Activated T-helper 2 cell treated with anti-CD3 and anti-CD28 coated beads, Interferon-gamma antibody, Interleukin-2, Interleukin-4, amounts not matched to agents 10 μg/mL and 5 μg/mL and 100 μg/mL, durations not matched to agents 14 hours and 24 hours and 36 hours (primary cell): Measurements from ENCODE around the gene ZNF593OS. TPM values are rescaled to one million over a fixed set of nuclear protein-coding genes. Genes with fewer than 3 reads are reported as not detected.

Source experiments
- DNase-seq: peaks from one replicate; pipeline ENCODE4 v3.0.0; 2021; ENCODE audit warnings: low spot score
- H3K27ac Mint-ChIP-seq: one replicate; pipeline ENCODE4 v1.8.0; 2021; ENCODE audit warnings: mixed read lengths
- H3K27me3 Mint-ChIP-seq: one replicate; pipeline ENCODE4 v1.8.0; 2021; ENCODE audit warnings: low read depth, mixed read lengths
- H3K36me3 Mint-ChIP-seq: one replicate; pipeline ENCODE4 v1.8.0; 2021; ENCODE audit warnings: low read depth, mixed read lengths
- H3K4me1 Mint-ChIP-seq: one replicate; pipeline ENCODE4 v1.8.0; 2021; ENCODE audit warnings: low read depth, mixed read lengths
- H3K4me3 Mint-ChIP-seq: one replicate; pipeline ENCODE4 v1.8.0; 2021; ENCODE audit warnings: low read depth, mild to moderate bottlenecking, moderate library complexity, mixed read lengths
- H3K9me3 Mint-ChIP-seq: one replicate; pipeline ENCODE4 v1.8.0; 2021; ENCODE audit warnings: mixed read lengths
- intact Hi-C: fragments of 100-400 bp; cut with micrococcal nuclease; formaldehyde crosslinking; loops from one replicate; pipeline ENCODE4 v1.15.1; 2023
- total RNA-seq: library from RNA; stranded (reverse); gene quantifications from 2 replicates; pipeline ENCODE4 v1.2.3, GENCODE V29; 2022

ZNF593OS gene
- not detected in 2 replicates for total RNA-seq

DNA sequence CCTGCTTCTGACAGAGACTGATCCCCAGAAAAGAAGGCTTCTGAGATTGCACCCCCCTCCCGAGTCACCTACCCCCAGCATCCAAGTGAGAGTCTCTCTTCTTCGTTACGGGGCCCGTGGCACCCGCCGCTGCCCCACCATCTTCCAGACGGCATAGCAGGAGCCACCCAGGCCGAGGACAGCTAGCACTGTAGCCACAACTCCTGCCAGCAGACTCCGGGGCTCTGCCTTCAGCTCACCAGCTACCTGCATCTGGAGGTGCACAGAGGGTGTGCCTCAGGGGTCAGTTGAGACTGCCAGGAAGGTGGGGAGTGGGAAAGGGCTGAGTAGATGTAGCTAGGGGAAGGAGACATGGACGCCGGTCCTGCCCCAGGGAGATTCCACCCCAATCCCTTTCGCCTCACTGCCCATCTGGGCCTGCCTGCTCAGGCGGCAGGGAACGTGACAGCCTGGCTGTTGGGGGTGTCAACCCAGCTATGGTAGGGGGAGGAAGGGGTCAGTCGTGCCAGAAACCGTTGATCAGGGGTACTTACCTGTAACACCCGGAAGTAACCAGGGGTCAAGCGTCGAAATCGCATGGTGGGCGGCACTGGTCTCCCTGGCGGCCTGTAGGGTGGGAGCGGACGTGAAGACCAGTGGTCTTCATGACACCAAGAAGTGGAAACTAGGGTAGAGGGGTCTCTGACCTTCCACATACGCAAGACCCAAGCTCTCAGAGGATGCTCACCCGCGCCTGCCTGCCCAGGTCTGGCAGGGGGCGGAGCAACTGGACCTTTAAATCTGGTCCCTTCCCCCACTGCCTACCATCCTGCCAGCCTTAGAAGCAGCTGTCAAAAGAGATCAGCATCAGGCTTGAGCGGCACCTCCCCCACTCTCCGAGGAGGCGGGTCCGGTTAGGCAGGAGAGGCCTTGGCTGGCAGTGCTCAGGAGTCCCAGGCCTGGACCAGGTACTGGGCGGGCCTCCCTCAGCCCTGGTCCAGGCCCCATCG is at the start of gene ZNF593OS:
Gene ZNF593OS (minus strand): TSS at position 749 of the 989 bp plus-strand sequence. CDS start 171 bp downstream, at position 578.
- peak within 1 kb of the TSS; percentile 92 for H3K4me3 Mint-ChIP-seq

DNA sequence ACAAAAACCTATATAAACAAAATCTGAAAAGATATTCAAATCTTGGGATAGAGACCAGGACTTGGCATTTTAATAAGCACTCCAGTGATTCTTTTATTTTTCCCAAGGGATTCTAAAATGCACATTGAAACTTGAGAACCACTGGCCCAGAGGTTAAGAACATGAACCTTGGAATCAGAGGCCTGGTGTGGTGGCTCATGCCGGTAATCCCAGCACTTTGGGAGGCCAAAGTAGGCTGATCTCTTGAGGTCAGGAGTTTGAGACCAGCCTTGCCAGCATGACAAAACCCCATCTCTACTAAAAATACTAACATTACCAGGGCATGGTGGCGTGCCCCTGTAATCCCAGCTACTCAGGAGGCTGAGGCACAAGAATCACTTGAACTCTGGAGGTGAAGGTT is 49.5 kb upstream of the ZNF593OS start:
- no peak for DNase-seq
- no peak overlapping the region for H3K27ac Mint-ChIP-seq
- no peaks in the 10 kb centered on the region for H3K9me3 Mint-ChIP-seq
- H3K4me3 Mint-ChIP-seq, result no peak overlapping the region
- H3K4me1 Mint-ChIP-seq, result peaks cover 5% of the 10 kb centered on the region
- intact Hi-C loops, result no loop called here
- peaks cover 35% of the 10 kb centered on the region for H3K27me3 Mint-ChIP-seq
- H3K36me3 Mint-ChIP-seq, result no peaks in the 10 kb centered on the region

More for the DNA sequence above, at the start of gene ZNF593OS:
- Mint-ChIP-seq H3K36me3 (peaks cover 3% of the 10 kb centered on the region), H3K9me3 (no peaks in the 10 kb centered on the region), H3K27me3 (no peaks in the 10 kb centered on the region), H3K27ac (peak within 1 kb of the TSS; percentile 46), H3K4me1 (peaks cover 20% of the 10 kb centered on the region)
- DNase-seq, result no peak
- intact Hi-C loops, result no loop called here

DNA sequence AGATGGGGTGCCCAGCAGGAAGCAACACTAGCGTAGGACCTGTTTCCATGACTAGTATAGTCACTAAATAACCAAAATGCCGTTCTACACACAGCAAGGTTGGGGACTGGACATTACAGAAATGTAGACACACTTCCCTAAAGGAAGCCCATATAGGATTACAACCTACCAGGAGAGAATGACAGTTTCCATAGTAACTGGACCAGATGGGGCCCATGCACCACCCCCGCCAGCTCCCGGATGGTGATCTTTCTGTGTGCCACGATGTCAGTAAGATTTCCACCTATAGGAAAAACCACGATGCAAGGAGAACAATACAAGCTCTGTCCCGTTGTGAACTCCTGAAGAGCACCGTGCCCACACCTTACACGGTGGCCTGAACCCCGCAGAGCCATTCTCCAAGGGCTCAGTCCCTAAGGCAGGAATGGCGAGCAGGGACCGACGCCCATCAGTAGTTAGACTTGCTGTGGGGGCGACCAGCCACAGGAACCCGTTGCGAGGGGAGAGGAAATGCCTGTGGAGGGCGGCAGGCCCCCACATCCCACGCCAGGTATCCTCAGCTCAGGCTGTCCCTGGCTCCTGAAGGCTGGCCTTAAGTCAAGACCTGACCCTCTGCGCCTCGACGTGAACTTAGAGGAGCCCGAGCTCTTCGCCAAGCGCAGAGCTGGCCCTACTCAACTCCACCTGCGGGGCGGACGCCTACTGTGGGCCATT is 48.7 kb upstream of the ZNF593OS start:
- Mint-ChIP-seq H3K27ac (no peak overlapping the region), H3K27me3 (peaks cover 28% of the 10 kb centered on the region), H3K4me1 (no peaks in the 10 kb centered on the region), H3K4me3 (no peak overlapping the region), H3K36me3 (no peaks in the 10 kb centered on the region), H3K9me3 (no peaks in the 10 kb centered on the region)
- intact Hi-C loops, result no loop called here
- no peak for DNase-seq

DNA sequence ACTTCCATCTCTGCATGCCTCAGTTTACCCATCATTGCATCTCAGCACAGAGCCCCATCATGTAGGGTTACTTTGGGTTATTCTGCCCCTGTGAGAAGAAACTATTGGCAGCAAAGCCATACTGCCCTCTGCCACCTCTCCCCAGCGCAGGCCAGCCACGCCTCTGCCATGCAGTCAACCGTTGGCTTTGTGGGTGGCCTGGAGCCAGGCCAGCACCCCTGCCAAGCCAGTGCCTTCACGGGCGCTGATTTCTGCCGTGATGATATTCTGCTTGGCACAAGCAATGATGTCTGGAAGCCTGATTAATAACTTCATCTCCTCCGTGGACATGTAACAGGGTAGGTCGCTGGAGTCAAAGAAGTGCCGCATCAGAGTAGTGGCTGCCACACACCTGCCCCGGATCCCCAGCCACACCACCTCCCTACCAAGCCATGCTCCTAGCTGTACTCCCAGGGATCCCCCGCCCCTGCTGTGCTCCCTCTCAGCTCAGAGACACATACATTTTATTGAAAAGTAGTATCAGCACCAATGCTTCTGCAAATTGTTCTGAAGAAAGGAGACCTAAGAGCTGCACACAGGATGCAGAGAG is 47.4 kb upstream of the ZNF593OS start:
- no peaks in the 10 kb centered on the region for H3K9me3 Mint-ChIP-seq
- no peak overlapping the region for H3K27ac Mint-ChIP-seq
- intact Hi-C loops, result no loop called here
- H3K4me3 Mint-ChIP-seq, result no peak overlapping the region
- no peaks in the 10 kb centered on the region for H3K36me3 Mint-ChIP-seq
- peaks cover 20% of the 10 kb centered on the region for H3K27me3 Mint-ChIP-seq
- no peak for DNase-seq
- no peaks in the 10 kb centered on the region for H3K4me1 Mint-ChIP-seq

DNA sequence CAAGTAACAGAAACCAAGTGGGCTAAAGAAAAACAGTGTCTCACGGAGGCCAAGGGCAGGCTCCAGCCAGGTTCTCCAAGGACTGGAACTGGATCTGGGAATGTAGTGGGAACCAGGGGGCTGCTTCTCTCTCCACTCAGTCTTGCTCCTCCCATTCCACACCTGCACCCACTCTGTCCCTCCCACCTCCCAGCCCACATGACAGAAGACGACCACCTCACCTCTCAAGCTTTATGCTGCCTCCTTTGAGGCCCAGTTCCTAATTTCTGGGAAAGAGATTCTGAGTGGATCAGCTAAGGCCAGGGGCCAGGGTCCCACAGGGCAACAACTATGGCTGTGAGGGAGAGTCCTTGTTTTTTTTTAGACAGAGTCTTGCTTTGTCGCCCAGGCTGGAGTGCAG is 43.6 kb upstream of the ZNF593OS start:
- H3K27ac Mint-ChIP-seq, result no peak overlapping the region
- no peak overlapping the region for H3K4me3 Mint-ChIP-seq
- no peaks in the 10 kb centered on the region for H3K36me3 Mint-ChIP-seq
- H3K9me3 Mint-ChIP-seq, result no peaks in the 10 kb centered on the region
- intact Hi-C loops, result no loop called here
- peaks cover 21% of the 10 kb centered on the region for H3K27me3 Mint-ChIP-seq
- DNase-seq, result no peak
- H3K4me1 Mint-ChIP-seq, result no peaks in the 10 kb centered on the region

DNA sequence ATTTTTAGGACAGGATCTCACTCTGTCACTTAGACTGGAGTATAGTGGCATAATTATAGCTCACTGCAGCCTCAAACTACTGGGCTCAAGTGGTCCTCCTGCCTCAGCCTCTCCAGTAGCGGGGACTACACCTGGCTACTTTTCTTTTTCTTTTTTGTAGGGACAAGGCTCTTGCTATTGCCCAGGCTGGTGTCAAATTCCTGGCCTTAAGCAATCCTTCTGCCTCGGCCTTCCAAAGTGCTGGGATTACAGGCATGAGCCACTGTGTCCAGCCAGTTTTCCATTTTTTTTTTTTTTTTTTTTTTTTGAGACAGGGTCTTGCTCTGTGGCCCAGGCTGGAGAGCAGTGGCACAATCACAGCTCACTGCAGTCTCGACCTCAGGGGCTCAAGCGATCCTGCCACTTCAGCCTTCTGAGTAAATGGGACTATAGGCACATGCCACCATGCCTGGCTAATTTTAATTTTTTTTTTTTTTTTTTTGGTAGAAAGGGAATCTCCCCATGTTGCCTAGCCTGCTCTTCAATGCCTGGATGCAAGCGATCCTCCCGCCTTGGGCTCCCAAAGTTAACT is 41.8 kb upstream of the ZNF593OS start:
- H3K4me1 Mint-ChIP-seq, result no peaks in the 10 kb centered on the region

DNA sequence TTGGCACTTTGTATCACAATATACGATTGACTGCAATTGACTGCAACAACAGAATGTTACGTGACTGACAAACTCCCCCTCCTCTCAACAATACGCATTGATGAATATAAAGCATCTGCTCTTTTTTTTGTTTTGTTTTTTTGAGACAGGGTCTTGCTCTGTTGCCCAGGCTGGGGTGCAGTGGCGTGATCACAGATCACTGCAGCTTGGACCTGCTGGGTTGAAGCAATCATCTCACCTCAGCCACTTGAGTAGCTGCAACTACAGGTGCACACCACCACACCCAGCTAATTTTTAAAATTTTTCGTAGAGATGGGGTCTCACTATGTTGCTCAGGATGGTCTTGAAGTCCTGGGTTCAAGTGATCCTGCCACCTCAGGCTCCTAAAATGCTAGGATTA is 41.1 kb upstream of the ZNF593OS start:
- Mint-ChIP-seq H3K36me3 (no peaks in the 10 kb centered on the region), H3K4me3 (no peak overlapping the region), H3K4me1 (no peaks in the 10 kb centered on the region), H3K27ac (no peak overlapping the region), H3K9me3 (no peaks in the 10 kb centered on the region), H3K27me3 (peaks cover 24% of the 10 kb centered on the region)
- intact Hi-C loops, result no loop called here
- no peak for DNase-seq

More for the DNA sequence above, 41.8 kb upstream of the ZNF593OS start:
- Mint-ChIP-seq H3K27me3 (peaks cover 24% of the 10 kb centered on the region), H3K9me3 (no peaks in the 10 kb centered on the region), H3K36me3 (no peaks in the 10 kb centered on the region), H3K4me3 (no peak overlapping the region), H3K27ac (no peak overlapping the region)
- DNase-seq, result no peak
- intact Hi-C loops, result no loop called here

DNA sequence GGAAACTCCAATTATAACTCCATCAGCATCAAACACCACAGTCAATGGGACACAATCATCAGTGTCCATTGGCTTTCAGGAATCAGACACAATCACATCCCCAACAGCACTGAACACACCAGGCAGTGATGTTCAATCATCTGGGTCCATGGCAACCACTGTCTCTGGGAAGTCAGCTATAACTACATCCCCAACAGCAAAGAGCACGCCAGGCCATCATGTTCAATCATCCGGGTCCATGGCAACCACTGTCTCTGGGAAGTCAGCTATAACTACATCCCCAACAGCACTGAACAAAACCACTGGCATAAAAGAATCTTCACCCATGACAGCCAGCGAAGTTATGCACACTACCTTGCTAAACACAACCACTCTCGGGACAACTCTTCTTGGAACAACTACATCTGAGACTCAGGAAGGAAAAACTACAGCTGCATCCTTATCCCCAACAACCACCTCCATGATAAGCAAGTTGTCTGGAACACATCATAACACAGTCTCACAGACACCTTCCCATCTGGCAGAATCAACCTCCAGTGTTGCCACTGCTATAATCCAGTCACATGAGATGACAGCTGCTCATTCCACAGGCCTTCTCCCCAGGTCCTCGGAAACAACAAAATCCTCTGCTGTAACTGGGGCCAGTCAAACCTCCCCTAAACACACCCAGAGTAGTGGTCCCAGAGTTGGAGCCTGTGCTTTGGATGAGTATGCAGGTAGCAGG is 38.7 kb upstream of the ZNF593OS start:
- no peaks in the 10 kb centered on the region for H3K4me1 Mint-ChIP-seq
- no peaks in the 10 kb centered on the region for H3K36me3 Mint-ChIP-seq
- H3K4me3 Mint-ChIP-seq, result no peak overlapping the region
- DNase-seq, result no peak
- peaks cover 21% of the 10 kb centered on the region for H3K27me3 Mint-ChIP-seq
- no peaks in the 10 kb centered on the region for H3K9me3 Mint-ChIP-seq
- intact Hi-C loops, result no loop called here
- no peak overlapping the region for H3K27ac Mint-ChIP-seq

DNA sequence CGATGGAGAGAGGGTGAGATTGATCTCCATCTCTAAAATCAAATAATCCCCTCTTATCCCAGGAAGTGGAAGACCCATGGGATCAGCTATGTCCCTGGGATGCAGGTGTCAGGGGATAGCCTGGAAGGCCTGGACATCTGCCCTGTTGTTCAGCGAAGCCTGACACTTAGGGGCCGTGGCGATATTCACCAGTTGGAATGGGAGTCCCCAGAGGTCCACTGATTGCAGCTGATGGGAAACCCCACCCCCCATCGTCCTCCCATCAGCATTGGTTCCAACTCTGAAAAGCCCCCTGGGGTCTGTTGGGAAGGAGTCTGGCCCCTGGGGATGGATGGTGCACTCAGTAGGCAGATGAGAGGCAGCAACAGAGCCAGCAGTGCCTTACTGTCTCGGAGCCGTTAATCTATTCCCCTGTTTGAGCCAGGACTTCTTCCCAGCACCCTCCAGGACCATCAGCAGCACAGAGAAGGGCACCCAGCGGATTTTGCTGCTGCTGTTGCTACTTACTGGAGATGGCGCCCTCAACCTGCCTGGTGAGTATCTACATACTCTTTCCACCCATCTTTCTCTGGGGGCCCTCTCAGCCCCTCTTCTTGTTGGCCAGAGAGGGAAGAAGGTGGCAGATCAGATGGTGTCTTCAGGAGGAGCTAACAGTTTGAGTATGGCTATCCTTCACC is 32.1 kb upstream of the ZNF593OS start:
- no peak overlapping the region for H3K27ac Mint-ChIP-seq

DNA sequence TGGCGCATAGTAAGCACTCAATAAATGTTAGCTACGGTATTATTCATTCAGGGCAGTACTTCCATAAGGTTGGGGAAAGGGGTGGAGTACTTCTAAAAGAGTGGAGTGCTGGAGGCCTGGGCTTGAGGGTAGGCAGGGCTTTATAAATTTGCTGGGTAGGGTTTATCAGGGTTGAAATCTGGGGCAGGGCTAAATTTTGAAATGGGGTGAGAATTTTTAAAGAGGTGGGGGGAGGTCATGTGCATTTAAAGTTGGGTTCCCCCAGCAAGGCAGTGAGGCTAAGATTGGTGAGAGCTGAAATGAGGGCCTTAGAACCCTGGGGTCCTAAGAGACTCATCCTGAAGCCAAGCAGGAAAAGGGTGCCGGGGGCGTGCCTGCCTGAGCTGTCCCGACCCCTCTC is 28.8 kb upstream of the ZNF593OS start:
- intact Hi-C loops, result no loop called here
- H3K4me1 Mint-ChIP-seq, result peaks cover 31% of the 10 kb centered on the region
- no peaks in the 10 kb centered on the region for H3K27me3 Mint-ChIP-seq
- no peak overlapping the region for H3K4me3 Mint-ChIP-seq
- H3K9me3 Mint-ChIP-seq, result no peaks in the 10 kb centered on the region
- DNase-seq, result no peak
- H3K36me3 Mint-ChIP-seq, result no peaks in the 10 kb centered on the region
- no peak overlapping the region for H3K27ac Mint-ChIP-seq

More for the DNA sequence above, 32.1 kb upstream of the ZNF593OS start:
- Mint-ChIP-seq H3K9me3 (no peaks in the 10 kb centered on the region), H3K36me3 (no peaks in the 10 kb centered on the region), H3K27me3 (no peaks in the 10 kb centered on the region), H3K4me3 (no peak overlapping the region), H3K4me1 (peaks cover 31% of the 10 kb centered on the region)
- intact Hi-C loops, result no loop called here
- no peak for DNase-seq

DNA sequence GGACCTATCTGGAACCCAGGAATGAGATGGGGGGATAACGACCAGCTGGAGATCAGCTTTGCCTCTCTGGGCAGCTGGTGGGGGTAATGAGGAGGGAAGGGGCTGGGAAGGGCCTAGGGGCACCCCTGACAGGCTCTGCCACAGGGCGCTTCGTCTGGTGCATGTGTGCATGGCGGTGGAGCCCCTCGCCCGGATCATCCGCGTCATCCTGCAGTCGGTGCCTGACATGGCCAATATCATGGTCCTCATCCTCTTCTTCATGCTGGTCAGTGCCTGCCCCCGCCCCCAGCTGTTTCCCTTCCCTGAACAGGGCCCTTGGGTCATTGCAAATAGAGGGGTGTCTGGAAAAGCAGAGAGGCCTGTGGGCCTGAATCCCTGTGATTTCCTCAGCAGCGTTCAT is 26.2 kb upstream of the ZNF593OS start:
- H3K36me3 Mint-ChIP-seq, result no peaks in the 10 kb centered on the region
- DNase-seq, result no peak
- H3K4me1 Mint-ChIP-seq, result peaks cover 31% of the 10 kb centered on the region
- no peak overlapping the region for H3K4me3 Mint-ChIP-seq
- intact Hi-C loops, result no loop called here
- peaks cover 2% of the 10 kb centered on the region for H3K27me3 Mint-ChIP-seq
- H3K27ac Mint-ChIP-seq, result no peak overlapping the region
- no peaks in the 10 kb centered on the region for H3K9me3 Mint-ChIP-seq

DNA sequence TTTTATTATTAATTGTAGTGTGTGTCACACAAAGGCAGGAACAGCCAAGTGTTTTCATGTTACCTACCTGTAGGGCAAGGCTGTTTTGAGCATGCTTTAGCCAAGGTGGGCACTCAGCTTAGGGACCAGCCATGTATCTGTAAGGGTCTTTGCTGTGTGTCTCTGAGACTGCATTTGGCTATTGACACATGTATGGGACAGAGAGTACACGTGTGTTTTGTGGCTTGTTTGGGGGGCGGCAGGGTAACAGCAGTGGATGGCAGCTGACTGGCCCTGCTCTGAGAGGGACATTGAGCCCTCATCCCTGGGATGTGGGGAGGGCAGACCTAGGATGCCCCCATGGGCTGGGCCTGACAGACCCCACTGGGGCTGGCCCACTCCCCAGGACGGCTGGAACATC is 25.7 kb upstream of the ZNF593OS start:
- DNase-seq, result no peak
- intact Hi-C loops, result no loop called here
- Mint-ChIP-seq H3K4me3 (no peak overlapping the region), H3K27me3 (peaks cover 2% of the 10 kb centered on the region), H3K9me3 (no peaks in the 10 kb centered on the region), H3K27ac (no peak overlapping the region), H3K36me3 (no peaks in the 10 kb centered on the region), H3K4me1 (peaks cover 27% of the 10 kb centered on the region)
